Myocyte (in vitro differentiated cells): ENCODE measurements around the gene PLXNC1. TPM values are rescaled to one million over a fixed set of nuclear protein-coding genes. Genes with fewer than 3 reads are reported as not detected.

ENCODE experiments used
- DNase-seq: peaks from one replicate; pipeline ENCODE4 v3.0.0-alpha.2; 2012; ENCODE audit warnings: low read depth
- total RNA-seq: library from RNA; depleted of rRNA; stranded (reverse); fragments of >200 nt; gene quantifications from 2 replicates; pipeline ENCODE4 v1.2.3, GENCODE V29; 2014

Gene PLXNC1
- total RNA-seq, 1 donor from 2014 or later, result 0.37 TPM

GRCh38 chr12:94263011-94263811 is 114.8 kb downstream of the PLXNC1 start:
- no peak for DNase-seq

DNA sequence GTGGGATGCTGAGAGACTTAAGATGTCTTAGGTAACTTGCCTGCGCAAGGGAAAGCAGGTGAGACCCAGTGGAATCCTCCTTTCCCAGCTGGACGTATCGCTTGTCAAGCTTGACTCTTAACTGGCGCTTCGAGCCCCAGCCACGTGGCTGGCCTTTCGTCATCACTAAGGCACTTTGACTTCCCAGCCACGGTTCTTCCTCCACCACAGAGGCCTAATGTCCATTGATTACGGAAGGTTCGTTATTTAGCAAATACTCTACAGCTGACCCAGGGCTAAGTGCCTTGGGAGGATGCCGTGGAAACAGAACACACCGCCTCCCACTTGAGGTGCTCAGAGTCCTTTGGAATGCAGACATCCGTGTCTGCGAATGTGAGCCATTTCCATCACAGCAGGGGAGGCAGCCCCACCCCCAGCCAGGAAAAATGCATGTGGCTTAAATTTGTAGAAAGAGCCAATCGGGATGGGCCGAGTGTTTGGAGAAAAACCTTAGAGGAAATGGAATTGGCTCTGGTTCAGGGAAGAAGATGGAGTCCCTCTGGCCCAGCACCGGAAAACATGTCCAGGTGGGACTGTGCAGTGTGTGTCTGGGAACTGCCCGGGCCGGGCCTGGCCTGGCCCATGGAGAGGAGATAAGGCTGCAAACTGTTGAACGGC is 115.7 kb downstream of the PLXNC1 start:
- no peak for DNase-seq

GRCh38 chr12:94264736-94265485 is 116.5 kb downstream of the PLXNC1 start:
- DNase-seq, result no peak

GRCh38 chr12:94265539-94265938 is 117.2 kb downstream of the PLXNC1 start:
- peak; percentile 18 for DNase-seq

DNA sequence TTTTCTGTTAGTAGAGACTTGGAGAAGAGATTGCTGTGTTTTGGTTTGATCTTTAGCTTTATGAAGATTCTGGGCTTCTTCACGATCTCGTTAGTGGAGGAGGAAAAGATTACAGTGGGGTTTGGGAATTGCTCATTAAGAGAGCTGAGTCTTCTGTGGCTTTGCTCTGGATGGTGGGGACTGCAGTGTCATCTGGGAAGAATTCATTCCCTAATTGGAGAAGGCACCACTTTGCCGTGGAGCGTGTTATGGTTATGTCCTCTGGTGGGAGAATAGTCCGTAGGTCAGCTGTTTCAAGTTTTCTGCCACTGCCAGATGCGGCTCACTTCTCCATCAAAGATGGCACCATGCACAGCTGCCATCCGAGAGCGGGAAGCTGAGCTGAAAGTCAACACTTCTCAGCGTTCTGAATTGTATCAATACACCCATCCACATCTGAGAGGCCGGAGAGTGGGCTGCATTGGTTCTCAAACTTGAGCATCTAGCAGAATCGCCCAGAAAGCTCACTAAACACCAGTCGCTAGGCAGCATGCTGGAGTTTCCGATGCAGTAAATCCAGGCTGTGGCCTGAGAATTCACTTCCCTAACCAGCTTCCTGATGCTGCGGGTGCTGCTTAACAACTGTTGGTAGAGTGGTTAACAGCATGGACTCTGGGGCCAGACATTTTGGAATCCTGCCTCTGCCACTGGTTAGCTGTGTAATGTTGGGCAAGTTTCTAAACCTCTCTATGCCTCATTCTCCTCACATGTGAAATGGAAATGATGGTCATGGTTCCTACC is 117.8 kb downstream of the PLXNC1 start:
- peak; percentile 17 for DNase-seq

DNA sequence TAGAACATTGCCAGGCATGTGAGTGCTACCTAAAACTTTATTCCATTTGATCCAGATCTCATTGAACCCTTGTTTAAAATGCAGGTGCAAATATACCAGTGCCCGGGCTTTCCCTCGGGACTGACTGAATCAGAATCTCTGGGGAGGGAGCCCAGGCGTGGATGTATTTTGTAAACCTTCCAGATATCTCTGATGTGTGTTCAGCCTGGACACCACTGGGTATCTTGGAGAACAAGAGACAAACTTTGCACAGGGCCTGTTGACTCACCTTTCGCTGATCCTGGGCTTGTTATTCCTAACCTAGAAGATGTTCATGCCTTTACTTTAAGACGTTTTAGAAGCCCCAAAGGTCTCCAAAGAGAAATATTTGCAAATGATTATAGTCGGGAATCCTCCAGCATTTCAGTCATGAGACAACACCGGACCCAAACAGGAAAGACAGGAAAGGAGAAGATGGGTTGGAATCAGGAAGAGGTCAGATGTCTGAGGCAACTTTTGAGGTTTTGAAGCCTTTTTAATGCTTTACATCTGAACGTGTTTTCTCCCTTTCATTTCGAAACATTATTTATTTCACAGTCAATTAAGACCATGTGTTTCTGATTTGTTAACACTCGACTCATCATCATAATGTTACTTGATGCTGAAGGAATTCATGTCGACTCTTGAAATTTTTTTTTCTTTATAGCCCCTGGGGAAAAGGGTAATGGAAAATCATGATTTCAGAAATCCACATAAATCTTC is 118.6 kb downstream of the PLXNC1 start:
- DNase-seq, result peak; percentile 54

DNA sequence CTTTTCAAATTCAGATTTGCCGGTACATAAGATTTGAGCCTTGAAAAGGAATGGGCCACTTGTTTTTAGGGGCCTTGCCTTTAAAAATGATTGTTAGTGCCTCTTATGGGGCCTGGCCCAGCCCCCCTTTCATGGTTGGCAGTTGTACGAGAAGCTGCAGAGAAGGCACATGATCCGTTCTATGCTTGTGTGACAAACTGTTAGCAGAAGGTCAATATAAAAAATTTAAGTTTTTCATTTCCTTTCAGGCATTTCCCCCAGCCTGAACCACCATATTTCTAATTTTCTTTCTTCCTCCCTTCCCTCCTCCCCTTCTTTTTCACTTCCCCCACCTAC is 119.1 kb downstream of the PLXNC1 start:
- DNase-seq, result no peak

GRCh38 chr12:94267921-94268471 is 119.6 kb downstream of the PLXNC1 start:
- no peak for DNase-seq

- DNase-seq, result no peak
These were observed 121.1 kb downstream of the PLXNC1 start for GRCh38 chr12:94269316-94269999.

- no peak for DNase-seq
These were observed 123.0 kb downstream of the PLXNC1 start for GRCh38 chr12:94271351-94271750.

GRCh38 chr12:94272280-94272679 is 123.9 kb downstream of the PLXNC1 start:
- no peak for DNase-seq

DNA sequence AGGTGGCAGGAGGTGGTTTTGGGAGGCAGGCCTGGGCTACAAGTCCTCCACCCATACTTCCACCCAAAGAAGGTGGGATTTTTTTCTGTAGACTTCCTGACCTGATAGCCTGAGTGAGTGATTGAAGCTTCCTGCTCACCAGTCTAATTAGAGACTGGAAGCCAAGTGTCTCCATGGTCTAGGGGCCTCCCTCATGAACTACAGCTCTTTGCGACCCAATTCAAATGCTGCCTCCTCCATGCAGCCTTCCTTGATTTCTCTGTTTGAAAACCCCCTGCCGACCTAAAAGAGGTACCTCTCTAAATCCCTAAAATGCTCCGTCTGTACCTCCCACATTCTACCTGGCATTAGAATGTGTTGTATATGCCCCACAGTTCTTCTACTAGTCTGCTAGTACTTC is 124.9 kb downstream of the PLXNC1 start:
- DNase-seq, result no peak

- DNase-seq, result no peak
These were observed 128.3 kb downstream of the PLXNC1 start for GRCh38 chr12:94276725-94277124.

GRCh38 chr12:94277426-94278000 is 129.1 kb downstream of the PLXNC1 start:
- peak; percentile 87 for DNase-seq

- DNase-seq, result no peak
These were observed 131.7 kb downstream of the PLXNC1 start for GRCh38 chr12:94280063-94280462.

DNA sequence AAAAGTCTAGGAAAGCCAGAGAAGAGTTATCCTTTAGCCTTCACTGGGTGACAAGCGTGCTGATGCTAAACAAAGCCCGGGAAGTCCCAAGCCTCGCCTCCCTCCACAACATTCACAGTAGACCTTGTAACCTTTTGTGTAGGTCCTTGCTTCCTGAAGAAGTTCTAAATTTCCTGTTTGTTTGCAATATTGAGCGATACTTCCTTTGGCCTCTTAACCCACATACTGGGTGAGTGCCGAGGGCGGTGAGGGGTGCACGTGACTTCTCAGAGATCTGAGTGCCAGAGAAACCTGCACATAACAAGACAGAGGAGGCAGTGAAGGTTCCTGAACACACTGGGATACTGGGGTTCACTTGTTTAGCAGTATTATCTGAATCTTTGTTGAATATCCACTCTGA is 134.3 kb downstream of the PLXNC1 start:
- no peak for DNase-seq

DNA sequence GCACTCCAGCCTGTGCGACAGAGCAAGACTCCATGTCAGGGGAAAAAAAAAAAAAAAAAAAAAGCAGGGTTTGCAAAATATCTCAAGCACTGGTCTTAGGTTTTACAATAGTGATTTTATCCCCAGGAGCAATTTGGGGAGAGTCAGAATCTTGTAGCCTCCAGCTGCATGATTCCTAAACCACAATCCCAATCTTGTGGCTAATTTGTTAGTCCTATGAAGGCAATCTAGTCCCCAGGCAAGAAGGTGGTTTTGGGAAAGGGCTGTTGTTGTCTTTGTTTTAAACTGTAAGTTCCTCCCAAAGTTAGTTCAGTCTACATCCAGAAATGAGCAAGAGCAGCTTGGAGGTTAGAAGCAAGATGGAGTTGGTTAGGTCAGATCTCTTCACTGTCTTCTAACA is 135.7 kb downstream of the PLXNC1 start:
- DNase-seq, result no peak

- no peak for DNase-seq
These were observed 136.5 kb downstream of the PLXNC1 start for GRCh38 chr12:94284859-94285258.

DNA sequence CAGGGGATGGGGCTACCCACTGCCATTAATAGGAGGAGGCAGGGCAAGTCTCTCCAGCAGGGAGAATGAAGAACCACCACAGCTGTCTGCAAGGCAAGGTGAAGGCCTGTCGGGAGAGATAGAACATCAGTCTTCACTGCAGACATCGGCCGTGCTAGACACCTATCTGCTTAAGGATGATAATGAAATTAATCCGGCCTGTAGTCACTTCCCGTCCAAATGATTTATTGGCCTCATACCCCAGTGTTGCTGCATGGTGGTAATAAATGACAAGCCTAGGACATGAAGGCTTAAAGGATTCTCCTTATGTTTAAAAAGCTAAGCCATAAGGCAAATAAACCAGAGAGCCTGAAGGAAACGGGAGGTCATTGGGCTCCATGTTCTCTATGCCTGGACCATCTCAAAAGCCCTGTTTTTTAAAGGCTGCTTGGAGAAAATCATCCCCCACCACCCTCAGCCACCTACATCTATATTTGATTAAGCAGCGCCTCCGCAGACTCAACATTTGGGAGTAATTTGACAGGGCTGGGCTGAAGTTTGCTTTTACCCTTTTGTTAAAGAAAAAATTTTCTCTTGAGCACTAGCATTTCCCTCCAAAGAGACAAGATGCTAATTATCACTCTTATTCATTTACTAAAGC is 137.7 kb downstream of the PLXNC1 start:
- no peak for DNase-seq
